Measurements from ENCODE around the gene RUFY3. TPM values are rescaled to one million over a fixed set of nuclear protein-coding genes. Genes with fewer than 3 reads are reported as not detected.

Gene RUFY3
- total RNA-seq, 1 experiment from 2014 or later, result 29.6 TPM

DNA sequence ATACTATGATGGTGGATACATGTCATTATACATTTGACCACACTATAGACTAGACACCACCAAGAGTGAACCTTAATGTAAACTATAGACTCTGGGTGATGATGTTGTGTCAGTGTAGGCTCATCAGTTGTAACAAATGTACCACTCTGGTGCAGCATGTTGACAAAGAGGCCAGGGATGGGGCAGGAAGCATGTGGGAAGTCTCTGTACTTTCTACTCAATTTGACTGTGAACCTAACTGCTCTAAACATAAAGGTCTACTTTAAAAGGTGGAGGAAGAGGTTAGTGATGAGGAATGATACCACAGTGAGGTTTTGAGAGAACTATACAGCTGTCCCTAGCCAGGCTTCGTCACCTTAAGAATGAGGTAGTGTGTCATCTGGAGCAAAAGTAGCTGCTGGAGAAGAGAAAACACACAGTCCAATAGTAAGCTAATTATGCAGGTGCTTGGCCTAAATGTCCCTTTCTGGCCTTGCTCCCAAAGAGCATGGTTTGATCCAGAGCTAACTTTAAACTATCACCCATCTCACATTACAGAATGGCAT lies 79.6 kb downstream of the RUFY3 start:
- Histone ChIP-seq H3K27ac (ENCODE audit: low read length) (no peak overlapping the region), H3K4me1 (ENCODE audit: control insufficient read depth, insufficient read depth, low read length) (no peaks in the 10 kb centered on the region), H3K36me3 (ENCODE audit: control insufficient read depth, insufficient read depth, low read length) (no peaks in the 10 kb centered on the region), H3K27me3 (ENCODE audit: control insufficient read depth, insufficient read depth, low read length) (no peaks in the 10 kb centered on the region), H3K9me3 (ENCODE audit: control insufficient read depth, insufficient read depth, low read depth, low read length) (no peaks in the 10 kb centered on the region), H3K4me3 (ENCODE audit: low read depth in 2 of 2, low read length in 2 of 2) (no peak overlapping the region)
- no TSS peak for BruUV-seq (replicated peaks)
- TF ChIP-seq SIN3A (IDR thresholded peaks at IDR 0.05; ENCODE audit: borderline replicate concordance, insufficient read depth, low read depth, low read length), result no peak
- TF ChIP-seq, protein P1, sequence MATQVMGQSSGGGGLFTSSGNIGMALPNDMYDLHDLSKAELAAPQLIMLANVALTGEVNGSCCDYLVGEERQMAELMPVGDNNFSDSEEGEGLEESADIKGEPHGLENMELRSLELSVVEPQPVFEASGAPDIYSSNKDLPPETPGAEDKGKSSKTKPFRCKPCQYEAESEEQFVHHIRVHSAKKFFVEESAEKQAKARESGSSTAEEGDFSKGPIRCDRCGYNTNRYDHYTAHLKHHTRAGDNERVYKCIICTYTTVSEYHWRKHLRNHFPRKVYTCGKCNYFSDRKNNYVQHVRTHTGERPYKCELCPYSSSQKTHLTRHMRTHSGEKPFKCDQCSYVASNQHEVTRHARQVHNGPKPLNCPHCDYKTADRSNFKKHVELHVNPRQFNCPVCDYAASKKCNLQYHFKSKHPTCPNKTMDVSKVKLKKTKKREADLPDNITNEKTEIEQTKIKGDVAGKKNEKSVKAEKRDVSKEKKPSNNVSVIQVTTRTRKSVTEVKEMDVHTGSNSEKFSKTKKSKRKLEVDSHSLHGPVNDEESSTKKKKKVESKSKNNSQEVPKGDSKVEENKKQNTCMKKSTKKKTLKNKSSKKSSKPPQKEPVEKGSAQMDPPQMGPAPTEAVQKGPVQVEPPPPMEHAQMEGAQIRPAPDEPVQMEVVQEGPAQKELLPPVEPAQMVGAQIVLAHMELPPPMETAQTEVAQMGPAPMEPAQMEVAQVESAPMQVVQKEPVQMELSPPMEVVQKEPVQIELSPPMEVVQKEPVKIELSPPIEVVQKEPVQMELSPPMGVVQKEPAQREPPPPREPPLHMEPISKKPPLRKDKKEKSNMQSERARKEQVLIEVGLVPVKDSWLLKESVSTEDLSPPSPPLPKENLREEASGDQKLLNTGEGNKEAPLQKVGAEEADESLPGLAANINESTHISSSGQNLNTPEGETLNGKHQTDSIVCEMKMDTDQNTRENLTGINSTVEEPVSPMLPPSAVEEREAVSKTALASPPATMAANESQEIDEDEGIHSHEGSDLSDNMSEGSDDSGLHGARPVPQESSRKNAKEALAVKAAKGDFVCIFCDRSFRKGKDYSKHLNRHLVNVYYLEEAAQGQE (IDR thresholded peaks at IDR 0.05; ENCODE audit: insufficient read depth in 1 of 2, low read depth in 2 of 2, low read length in 1 of 2), result no peak
- TF ChIP-seq POLR2AphosphoS5 (IDR thresholded peaks at IDR 0.05; ENCODE audit: low read depth, low read length), result no peak
- TF ChIP-seq, protein P2, sequence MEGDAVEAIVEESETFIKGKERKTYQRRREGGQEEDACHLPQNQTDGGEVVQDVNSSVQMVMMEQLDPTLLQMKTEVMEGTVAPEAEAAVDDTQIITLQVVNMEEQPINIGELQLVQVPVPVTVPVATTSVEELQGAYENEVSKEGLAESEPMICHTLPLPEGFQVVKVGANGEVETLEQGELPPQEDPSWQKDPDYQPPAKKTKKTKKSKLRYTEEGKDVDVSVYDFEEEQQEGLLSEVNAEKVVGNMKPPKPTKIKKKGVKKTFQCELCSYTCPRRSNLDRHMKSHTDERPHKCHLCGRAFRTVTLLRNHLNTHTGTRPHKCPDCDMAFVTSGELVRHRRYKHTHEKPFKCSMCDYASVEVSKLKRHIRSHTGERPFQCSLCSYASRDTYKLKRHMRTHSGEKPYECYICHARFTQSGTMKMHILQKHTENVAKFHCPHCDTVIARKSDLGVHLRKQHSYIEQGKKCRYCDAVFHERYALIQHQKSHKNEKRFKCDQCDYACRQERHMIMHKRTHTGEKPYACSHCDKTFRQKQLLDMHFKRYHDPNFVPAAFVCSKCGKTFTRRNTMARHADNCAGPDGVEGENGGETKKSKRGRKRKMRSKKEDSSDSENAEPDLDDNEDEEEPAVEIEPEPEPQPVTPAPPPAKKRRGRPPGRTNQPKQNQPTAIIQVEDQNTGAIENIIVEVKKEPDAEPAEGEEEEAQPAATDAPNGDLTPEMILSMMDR (IDR thresholded peaks at IDR 0.05), result no peak
- no peak for TF ChIP-seq TCF7L2 (IDR thresholded peaks at IDR 0.05; ENCODE audit: low read depth, low read length)
- POLR2A ChIA-PET, result no interaction called here
- intact Hi-C loops (cut with micrococcal nuclease; ENCODE audit: unreplicated experiment), result no loop called here
- CTCF ChIA-PET, result no interaction called here
- ATAC-seq (no peak), DNase-seq (ENCODE audit: low read depth, low spot score) (no peak)
- in situ Hi-C loops (cut with HindIII; ENCODE audit: low pct_unique_long_range_greater_than_20kb, low sequenced_read_pairs), result no loop called here

DNA sequence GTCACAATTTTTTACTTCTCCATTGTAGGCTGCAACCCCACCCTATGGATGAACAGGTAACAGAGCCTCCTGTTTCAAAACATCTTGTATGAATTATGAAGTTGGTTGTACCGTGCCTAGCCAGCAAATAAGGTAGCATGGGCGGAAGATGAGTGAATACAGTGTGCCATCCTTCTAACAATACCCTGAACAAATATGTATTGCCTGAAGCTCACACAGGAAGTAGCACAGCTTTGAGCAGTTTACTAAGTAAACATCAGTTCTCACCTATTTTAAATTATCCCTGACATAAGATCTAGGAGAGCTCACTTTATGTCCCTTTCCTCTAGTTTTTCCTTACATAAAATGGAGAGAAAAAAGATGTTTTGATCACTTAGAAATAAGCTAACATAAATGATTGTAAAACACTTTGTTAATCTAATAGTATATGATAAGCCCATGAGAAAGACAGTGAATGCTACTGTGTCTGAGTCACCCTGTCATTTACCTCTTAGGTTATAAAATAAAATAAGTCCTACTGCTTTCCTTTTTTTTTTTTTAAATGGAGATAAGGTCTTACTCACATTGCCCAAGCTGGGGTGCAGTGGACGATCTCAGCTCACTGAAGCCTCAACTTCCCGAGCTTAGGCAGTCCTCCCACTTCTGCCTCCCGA lies 81.3 kb downstream of the RUFY3 start:
- intact Hi-C loops (cut with micrococcal nuclease; ENCODE audit: unreplicated experiment), result no loop called here
- DNase-seq (ENCODE audit: low read depth, low spot score), result no peak
- H3K4me3 ChIP-seq (ENCODE audit: low read depth in 2 of 2, low read length in 2 of 2), result no peak overlapping the region
- TF ChIP-seq, protein P2 (IDR thresholded peaks at IDR 0.05), result no peak
- TF ChIP-seq POLR2AphosphoS5 (IDR thresholded peaks at IDR 0.05; ENCODE audit: low read depth, low read length) (no peak), SIN3A (IDR thresholded peaks at IDR 0.05; ENCODE audit: borderline replicate concordance, insufficient read depth, low read depth, low read length) (no peak), TCF7L2 (IDR thresholded peaks at IDR 0.05; ENCODE audit: low read depth, low read length) (no peak)
- TF ChIP-seq, protein P1 (IDR thresholded peaks at IDR 0.05; ENCODE audit: insufficient read depth in 1 of 2, low read depth in 2 of 2, low read length in 1 of 2), result no peak
- no peaks in the 10 kb centered on the region for H3K36me3 ChIP-seq (ENCODE audit: control insufficient read depth, insufficient read depth, low read length)
- no peaks in the 10 kb centered on the region for H3K4me1 ChIP-seq (ENCODE audit: control insufficient read depth, insufficient read depth, low read length)
- ChIA-PET POLR2A (no interaction called here), CTCF (no interaction called here)
- no peaks in the 10 kb centered on the region for H3K9me3 ChIP-seq (ENCODE audit: control insufficient read depth, insufficient read depth, low read depth, low read length)
- no peak overlapping the region for H3K27ac ChIP-seq (ENCODE audit: low read length)
- in situ Hi-C loops (cut with HindIII; ENCODE audit: low pct_unique_long_range_greater_than_20kb, low sequenced_read_pairs), result no loop called here
- no peaks in the 10 kb centered on the region for H3K27me3 ChIP-seq (ENCODE audit: control insufficient read depth, insufficient read depth, low read length)
- ATAC-seq, result no peak
- BruUV-seq (replicated peaks), result no TSS peak

Data from Panc1 (cell line).